H1 (cell line): ENCODE results near the gene GTPBP1. TPM values are rescaled to one million over a fixed set of nuclear protein-coding genes. Genes with fewer than 3 reads are reported as not detected.

Experiments used
- CTCF ChIA-PET: fragments of 300-600 bp; sonication (Branson Sonifier 250); formaldehyde crosslinking; loops from one replicate; lab custom pipeline; 2021; ENCODE audit not compliant: partially characterized antibody; lab: Charles Lee
- POLR2A ChIA-PET: fragments of 300-600 bp; sonication (Branson Sonifier 250); formaldehyde crosslinking; loops from one replicate; lab custom pipeline; 2021; ENCODE audit warnings: inconsistent platforms; ENCODE audit not compliant: partially characterized antibody; lab: Charles Lee
- DNase-seq, 2 experiments: peaks; one replicate each; pipeline versions ENCODE4 v3.0.0 to v3.0.0-alpha.2; 2010 to 2022; ENCODE audit warnings: low spot score in 2 of 2, low read depth in 1 of 2, mixed read lengths in 1 of 2
- FAIRE-seq: peaks from 2 replicates; lab custom pipeline; 2011; peaks lifted over from hg19 to GRCh38; lab: Jason Lieb, UNC
- H2AFZ ChIP-seq: 2 replicates; pipeline ENCODE4 v1.8.1; 2012; ENCODE audit warnings: low read length, inconsistent platforms
- H2AK5ac ChIP-seq: 2 replicates; pipeline ENCODE4 v1.6.1; 2013; ENCODE audit warnings: low read depth, low read length
- H2BK120ac ChIP-seq: replicated peaks from 2 replicates; pipeline ENCODE3; 2013; ENCODE audit warnings: low read depth, low read length, inconsistent platforms
- H2BK12ac ChIP-seq: 2 replicates; pipeline ENCODE4 v1.6.1; 2013; ENCODE audit warnings: low read depth, low read length
- H2BK15ac ChIP-seq: 2 replicates; pipeline ENCODE4 v1.6.1; 2013; ENCODE audit warnings: low read length
- H2BK20ac ChIP-seq: 2 replicates; pipeline ENCODE4 v1.6.1; 2013; ENCODE audit warnings: low read length
- H2BK5ac ChIP-seq: 2 replicates; pipeline ENCODE4 v1.6.1; 2013; ENCODE audit warnings: low read depth, low read length
- H3K14ac ChIP-seq: 2 replicates; pipeline ENCODE4 v1.6.1; 2013; ENCODE audit warnings: inconsistent platforms; ENCODE audit not compliant: insufficient read length
- H3K18ac ChIP-seq: 2 replicates; pipeline ENCODE4 v1.6.1; 2013; ENCODE audit warnings: low read length; ENCODE audit errors: extremely low read depth
- H3K23ac ChIP-seq: 2 replicates; pipeline ENCODE4 v1.6.1; 2013; ENCODE audit warnings: inconsistent platforms; ENCODE audit not compliant: insufficient read length
- H3K23me2 ChIP-seq: 2 replicates; pipeline ENCODE4 v1.6.1; 2013; ENCODE audit warnings: low read depth, low read length
- H3K27ac ChIP-seq: 2 replicates; pipeline ENCODE4 v1.6.1; 2011; ENCODE audit warnings: low read depth, low read length, inconsistent platforms
- H3K27me3 ChIP-seq, 4 experiments: replicated peaks in 1 of 4; 1 replicate in 1 of 4; 2 replicates in 3 of 4; pipeline versions ENCODE4 v1.6.1 to v1.8.1; 2011 to 2013; ENCODE audit warnings: low read length in 3 of 4, mild to moderate bottlenecking in 3 of 4, inconsistent platforms in 2 of 4, mixed read lengths in 2 of 4, moderate library complexity in 1 of 4; ENCODE audit not compliant: control insufficient read depth in 3 of 4, insufficient read depth in 3 of 4; ENCODE audit errors: extremely low read depth in 1 of 4
- H3K36me3 ChIP-seq, 4 experiments: 2 replicates each; pipeline versions ENCODE4 v1.6.1 to v1.8.1; 2011 to 2013; ENCODE audit warnings: mild to moderate bottlenecking in 4 of 4, low read length in 3 of 4, moderate library complexity in 2 of 4, control low read depth in 1 of 4, inconsistent platforms in 1 of 4; ENCODE audit not compliant: insufficient read depth in 4 of 4, control insufficient read depth in 2 of 4
- H3K4ac ChIP-seq: replicated peaks from 2 replicates; pipeline ENCODE3; 2013; ENCODE audit warnings: low read length, low read depth, mixed read lengths, inconsistent platforms; ENCODE audit not compliant: insufficient read length
- H3K4me1 ChIP-seq, 4 experiments: replicated peaks in 1 of 4; 1 replicate in 1 of 4; 2 replicates in 3 of 4; pipeline versions ENCODE4 v1.6.1 to v1.8.1; 2011 to 2013; ENCODE audit warnings: low read length in 3 of 4, inconsistent platforms in 2 of 4, mixed read lengths in 1 of 4; ENCODE audit not compliant: insufficient read depth in 4 of 4, control insufficient read depth in 3 of 4
- H3K4me2 ChIP-seq, 2 experiments: 2 replicates each; pipeline versions ENCODE4 v1.6.1 to v1.8.1; 2011 to 2013; ENCODE audit warnings: low read depth in 2 of 2, low read length in 2 of 2, control low read depth in 1 of 2, inconsistent platforms in 1 of 2, mild to moderate bottlenecking in 1 of 2; ENCODE audit not compliant: insufficient read depth in 1 of 2
- H3K4me3 ChIP-seq, 4 experiments: fragments of 200-600, 300-600 bp in 1 of 4; sonication (generic), shearing (Covaris generic), sonication (Bioruptor Twin) in 1 of 4; 2 replicates each; pipeline versions ENCODE4 v1.5.1 to v1.8.1; 2011 to 2016; ENCODE audit warnings: low read length in 4 of 4, low read depth in 3 of 4, control low read depth in 2 of 4, inconsistent platforms in 2 of 4, mild to moderate bottlenecking in 2 of 4, mixed read lengths in 1 of 4, moderate library complexity in 1 of 4; ENCODE audit not compliant: insufficient read depth in 2 of 4; ENCODE audit errors: extremely low read depth in 1 of 4
- H3K56ac ChIP-seq: replicated peaks from 2 replicates; pipeline ENCODE3; 2013; ENCODE audit warnings: low read depth, mild to moderate bottlenecking, mixed read lengths, low read length, inconsistent platforms; ENCODE audit not compliant: insufficient read length
- H3K79me1 ChIP-seq: 2 replicates; pipeline ENCODE4 v1.6.1; 2013; ENCODE audit warnings: low read depth, low read length, control low read depth
- H3K79me2 ChIP-seq, 2 experiments: 2 replicates each; pipeline versions ENCODE4 v1.6.1 to v1.8.1; 2012 to 2013; ENCODE audit warnings: low read length in 2 of 2, mild to moderate bottlenecking in 2 of 2, inconsistent platforms in 1 of 2; ENCODE audit not compliant: insufficient read depth in 2 of 2, control insufficient read depth in 1 of 2
- H3K9ac ChIP-seq, 4 experiments: replicated peaks in 1 of 4; 1 replicate in 1 of 4; 2 replicates in 3 of 4; pipeline versions ENCODE4 v1.6.1 to v1.8.1; 2011 to 2013; ENCODE audit warnings: low read depth in 3 of 4, low read length in 3 of 4, control low read depth in 2 of 4, mild to moderate bottlenecking in 2 of 4, moderate library complexity in 2 of 4, inconsistent platforms in 1 of 4; ENCODE audit errors: extremely low read depth in 1 of 4
- H3K9me3 ChIP-seq, 2 experiments: 2 replicates each; pipeline versions ENCODE4 v1.6.1 to v1.8.1; 2012 to 2013; ENCODE audit warnings: mild to moderate bottlenecking in 2 of 2, moderate library complexity in 2 of 2, control low read depth in 1 of 2, inconsistent platforms in 1 of 2, low read depth in 1 of 2, low read length in 1 of 2, mixed read lengths in 1 of 2; ENCODE audit not compliant: insufficient read depth in 2 of 2
- H4K20me1 ChIP-seq, 2 experiments: replicated peaks in 1 of 2; 2 replicates each; pipeline versions ENCODE3 to v1.8.1; 2011 to 2013; ENCODE audit warnings: inconsistent platforms in 2 of 2, low read length in 2 of 2, mild to moderate bottlenecking in 1 of 2; ENCODE audit not compliant: insufficient read depth in 2 of 2, control insufficient read depth in 1 of 2
- H4K5ac ChIP-seq: 2 replicates; pipeline ENCODE4 v1.6.1; 2013; ENCODE audit warnings: low read length, low read depth, mixed read lengths, inconsistent platforms; ENCODE audit not compliant: insufficient read length
- H4K8ac ChIP-seq: 2 replicates; pipeline ENCODE4 v1.8.0; 2013; ENCODE audit warnings: mild to moderate bottlenecking, moderate library complexity, low read length, inconsistent platforms; ENCODE audit not compliant: insufficient read depth; ENCODE audit errors: extremely low read depth
- H4K91ac ChIP-seq: replicated peaks from 2 replicates; pipeline ENCODE3; 2013; ENCODE audit warnings: low read length, mixed read lengths, inconsistent platforms; ENCODE audit not compliant: insufficient read length
- BACH1 ChIP-seq: IDR thresholded peaks from 2 replicates; pipeline ENCODE4 v1.6.1; 2012; ENCODE audit warnings: low read length, improper control_type of control experiment
- BRCA1 ChIP-seq: IDR thresholded peaks from 2 replicates; pipeline ENCODE4 v1.6.1; 2012; ENCODE audit warnings: low read depth, low read length, improper control_type of control experiment
- CREB1 ChIP-seq: IDR thresholded peaks from 2 replicates; pipeline ENCODE4 v1.6.1; 2012; ENCODE audit warnings: inconsistent platforms
- E2F6 ChIP-seq: IDR thresholded peaks from 2 replicates; pipeline ENCODE4 v1.6.1; 2012; ENCODE audit warnings: inconsistent platforms
- JUN ChIP-seq: IDR thresholded peaks from 2 replicates; pipeline ENCODE4 v1.6.1; 2011; ENCODE audit warnings: low read depth, mild to moderate bottlenecking, improper control_type of control experiment, low read length
- KDM4A ChIP-seq: IDR thresholded peaks from one replicate; pipeline ENCODE4 v1.7.1; 2012; ENCODE audit warnings: low read depth, mild to moderate bottlenecking, moderate library complexity, low read length, inconsistent platforms; ENCODE audit not compliant: severe bottlenecking
- MAFK ChIP-seq: IDR thresholded peaks from 2 replicates; pipeline ENCODE4 v1.6.1; 2012; ENCODE audit warnings: low read depth, mild to moderate bottlenecking, improper control_type of control experiment, low read length
- RNF2 ChIP-seq: fragments of 200-900, 300-1000 bp; sonication (generic); IDR thresholded peaks from 2 replicates; pipeline ENCODE4 v1.7.1; 2016; ENCODE audit warnings: borderline replicate concordance, low read depth, mild to moderate bottlenecking, antibody characterized with exemption, low read length; ENCODE audit not compliant: poor library complexity, severe bottlenecking; ENCODE audit errors: missing control alignments
- RXRA ChIP-seq: IDR thresholded peaks from 2 replicates; pipeline ENCODE4 v1.6.1; 2011; ENCODE audit warnings: low read depth, mild to moderate bottlenecking, low read length, moderate library complexity; ENCODE audit not compliant: insufficient read depth
- SP1 ChIP-seq: IDR thresholded peaks from 2 replicates; pipeline ENCODE4 v1.6.1; 2011; ENCODE audit warnings: low read depth, low read length
- SP4 ChIP-seq: IDR thresholded peaks from 2 replicates; pipeline ENCODE4 v1.6.1; 2012; ENCODE audit warnings: low read length, inconsistent platforms
- SUZ12 ChIP-seq: fragments of 200-600 bp; sonication (generic); IDR thresholded peaks from 2 replicates; pipeline ENCODE4 v1.6.1; 2012; ENCODE audit warnings: mild to moderate bottlenecking, inconsistent platforms, low read length, moderate library complexity, mixed read lengths
- TAF1 ChIP-seq: IDR thresholded peaks from 2 replicates; pipeline ENCODE4 v1.6.1; 2011; ENCODE audit warnings: mild to moderate bottlenecking, low read depth, low read length
- WGBS, 2 experiments: shearing (Covaris generic) in 1 of 2; methylation state at CpG; one replicate each; pipeline versions ENCODE4 v1.1.6 to v1.1.7; 2013 to 2015; ENCODE audit warnings: low lambda C conversion rate in 2 of 2, mixed read lengths in 2 of 2, inconsistent platforms in 1 of 2, low coverage in 1 of 2, missing lambda C conversion rate in 1 of 2; ENCODE audit not compliant: insufficient replicate concordance in 2 of 2, insufficient coverage in 1 of 2, insufficient read length in 1 of 2; ENCODE audit errors: extremely low coverage in 1 of 2, missing lambda C conversion rate in 1 of 2; 5-methylcytosine and 5-hydroxymethylcytosine counted together
- polyA plus RNA-seq, 7 experiments: library from polyadenylated mRNA; depleted of rRNA in 3 of 7; stranded (reverse) in 5 of 7; unstranded in 2 of 7; fragments of >200 nt in 5 of 7; fragments of 200-250 nt in 2 of 7; gene quantifications; 1 replicate in 5 of 7; 2 replicates in 1 of 7; 4 replicates in 1 of 7; pipeline versions ENCODE4 v1.2.1 to v1.2.3, GENCODE V29; 2011 to 2013; ENCODE audit warnings: missing spikeins in 2 of 7, mixed read lengths in 2 of 7
- total RNA-seq: library from RNA; stranded (reverse); fragmentation: NEBNext Ultra II Directional; extraction: Animal tissue kit (Norgen Biotek cat#: 25700); gene quantifications from 2 replicates; pipeline ENCODE4 v1.2.1, GENCODE V29; 2021

GTPBP1 gene
- total and polyA plus RNA-seq, 2 of the 8 experiments (the other 6 are each of a cell fraction or from before 2014, with no cell fraction given) = 53.1 to 91.8 TPM

- no peak for DNase-seq
- H3K56ac ChIP-seq = no peak overlapping the region
- H2BK12ac ChIP-seq = no peak overlapping the region
- H2BK15ac ChIP-seq = no peak overlapping the region
- CTCF ChIA-PET = interaction anchor here (0.7 to 10.8 kb wide), 5 partner anchors 9 to 240 kb away, joined by 3 to 116 read pairs (median 3); no protein-coding TSS in a partner anchor
- H2BK120ac ChIP-seq = no peak overlapping the region
- H3K9ac ChIP-seq = no peak overlapping the region
- H3K4me3 ChIP-seq = no peak overlapping the region
- peaks cover 5 to 18% of the 10 kb centered on the region in 2 experiments for H4K20me1 ChIP-seq
- H3K23me2 ChIP-seq = no peaks in the 10 kb centered on the region
- no peak overlapping the region for H4K8ac ChIP-seq
- H2BK20ac ChIP-seq = no peak overlapping the region
- no peak overlapping the region for H3K27ac ChIP-seq
- no peak overlapping the region for H3K4ac ChIP-seq
- 83% methylated on average over 6 of the region's 6 CpGs; no CpG with 5 or more reads in 1 of the 2 experiments for WGBS, 2 experiments
- no peak overlapping the region for H3K23ac ChIP-seq
- POLR2A ChIA-PET = interaction anchor here (5.1 kb wide), 1 partner anchor 13 kb away, joined by 39 read pairs; the partner anchor contains the start of gene GTPBP1
- H3K79me2 ChIP-seq = peaks cover 0 to 18% of the 10 kb centered on the region in 2 experiments; a peak in 3 of 4 replicates
- no peaks in the 10 kb centered on the region for H3K27me3 ChIP-seq
- H4K5ac ChIP-seq = no peak overlapping the region
- H3K14ac ChIP-seq = no peak overlapping the region
- H2AK5ac ChIP-seq = no peak overlapping the region
- no peak overlapping the region for H4K91ac ChIP-seq
- H3K9me3 ChIP-seq = no peaks in the 10 kb centered on the region
- H2BK5ac ChIP-seq = no peak overlapping the region
- no peak overlapping the region for H3K4me2 ChIP-seq
- no peak overlapping the region for H2AFZ ChIP-seq
- H3K36me3 ChIP-seq = peaks cover 5 to 65% (median 36%) of the 10 kb centered on the region in 4 experiments; a peak in 6 of 8 replicates
- no peaks in the 10 kb centered on the region; a peak in 2 of 7 replicates for H3K4me1 ChIP-seq
- no peak for FAIRE-seq
- H3K18ac ChIP-seq = no peak overlapping the region
- peaks cover 10% of the 10 kb centered on the region for H3K79me1 ChIP-seq
- TF ChIP-seq RXRA (no peak), SUZ12 (no peak), BRCA1 (no peak), JUN (no peak), MAFK (no peak), CREB1 (no peak), E2F6 (no peak), BACH1 (no peak), KDM4A (no peak), SP4 (no peak), RNF2 (no peak), TAF1 (no peak), SP1 (no peak)
Measured at GRCh38 chr22:38719196-38719595, 13.5 kb downstream of the GTPBP1 start.
